Measurements from ENCODE around the gene CNPY1. TPM values are rescaled to one million over a fixed set of nuclear protein-coding genes. Genes with fewer than 3 reads are reported as not detected.

Gene CNPY1
- total RNA-seq, 2 experiments from 2014 or later: not detected

GRCh38 chr7:155470686-155471638 lies 75.4 kb downstream of the CNPY1 start:
- H3K27me3 Mint-ChIP-seq: peaks cover 82% of the 10 kb centered on the region
- ChIA-PET CTCF (interaction anchor here (1.2 to 1.5 kb wide), 4 partner anchors 9 to 91 kb away, joined by 5 read pairs; no protein-coding TSS in a partner anchor), POLR2A (no interaction called here)
- no peak overlapping the region for H3K27ac Mint-ChIP-seq
- no peak overlapping the region for H3K4me3 Mint-ChIP-seq
- peaks cover 3% of the 10 kb centered on the region for H3K4me1 Mint-ChIP-seq
- H3K36me3 Mint-ChIP-seq (ENCODE audit: low read depth): no peaks in the 10 kb centered on the region
- H3K9me3 Mint-ChIP-seq: peaks cover 3% of the 10 kb centered on the region
- DNase-seq: no peak

DNA sequence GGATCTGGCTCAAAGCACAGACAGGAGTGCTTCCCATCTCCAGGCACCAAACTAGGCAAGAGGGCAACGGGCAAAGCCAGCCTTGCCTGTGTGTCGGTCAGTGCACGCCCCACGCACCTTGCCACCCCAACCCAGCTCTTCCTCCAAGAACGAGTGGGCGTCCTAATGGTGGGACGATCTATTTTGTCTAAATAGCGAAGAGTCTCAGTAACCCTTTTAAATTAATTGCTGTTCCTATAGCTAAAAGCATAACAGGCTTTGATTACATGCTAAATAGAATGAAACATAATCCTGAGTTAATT lies 76.2 kb downstream of the CNPY1 start:
- H3K36me3 Mint-ChIP-seq (ENCODE audit: low read depth): no peaks in the 10 kb centered on the region

GRCh38 chr7:155469311-155470185 lies 76.8 kb downstream of the CNPY1 start:
- ChIA-PET CTCF (interaction anchor here (1.5 kb wide), 1 partner anchor 20 kb away, joined by 5 read pairs; no protein-coding TSS in a partner anchor), POLR2A (no interaction called here)
- no peak for DNase-seq
- H3K9me3 Mint-ChIP-seq: no peaks in the 10 kb centered on the region
- peaks cover 5% of the 10 kb centered on the region for H3K4me1 Mint-ChIP-seq
- no peak overlapping the region for H3K4me3 Mint-ChIP-seq
- peaks cover 86% of the 10 kb centered on the region for H3K27me3 Mint-ChIP-seq
- no peak overlapping the region for H3K27ac Mint-ChIP-seq
- no peaks in the 10 kb centered on the region for H3K36me3 Mint-ChIP-seq (ENCODE audit: low read depth)

More for the DNA sequence above, 76.2 kb downstream of the CNPY1 start:
- Mint-ChIP-seq H3K4me3 (no peak overlapping the region), H3K27me3 (peaks cover 85% of the 10 kb centered on the region), H3K4me1 (peaks cover 5% of the 10 kb centered on the region), H3K27ac (no peak overlapping the region), H3K9me3 (no peaks in the 10 kb centered on the region)
- DNase-seq: no peak
- CTCF ChIA-PET: interaction anchor here (1.2 to 1.5 kb wide), 2 partner anchors 8 to 21 kb away, joined by 5 read pairs; no protein-coding TSS in a partner anchor
- POLR2A ChIA-PET: no interaction called here

GRCh38 chr7:155468785-155469148 lies 77.6 kb downstream of the CNPY1 start:
- H3K27me3 Mint-ChIP-seq: peaks cover 84% of the 10 kb centered on the region
- DNase-seq: no peak
- no peak overlapping the region for H3K4me3 Mint-ChIP-seq
- H3K27ac Mint-ChIP-seq: no peak overlapping the region
- H3K9me3 Mint-ChIP-seq: no peaks in the 10 kb centered on the region
- ChIA-PET CTCF (no interaction called here), POLR2A (no interaction called here)
- H3K4me1 Mint-ChIP-seq: peaks cover 5% of the 10 kb centered on the region
- no peaks in the 10 kb centered on the region for H3K36me3 Mint-ChIP-seq (ENCODE audit: low read depth)

DNA sequence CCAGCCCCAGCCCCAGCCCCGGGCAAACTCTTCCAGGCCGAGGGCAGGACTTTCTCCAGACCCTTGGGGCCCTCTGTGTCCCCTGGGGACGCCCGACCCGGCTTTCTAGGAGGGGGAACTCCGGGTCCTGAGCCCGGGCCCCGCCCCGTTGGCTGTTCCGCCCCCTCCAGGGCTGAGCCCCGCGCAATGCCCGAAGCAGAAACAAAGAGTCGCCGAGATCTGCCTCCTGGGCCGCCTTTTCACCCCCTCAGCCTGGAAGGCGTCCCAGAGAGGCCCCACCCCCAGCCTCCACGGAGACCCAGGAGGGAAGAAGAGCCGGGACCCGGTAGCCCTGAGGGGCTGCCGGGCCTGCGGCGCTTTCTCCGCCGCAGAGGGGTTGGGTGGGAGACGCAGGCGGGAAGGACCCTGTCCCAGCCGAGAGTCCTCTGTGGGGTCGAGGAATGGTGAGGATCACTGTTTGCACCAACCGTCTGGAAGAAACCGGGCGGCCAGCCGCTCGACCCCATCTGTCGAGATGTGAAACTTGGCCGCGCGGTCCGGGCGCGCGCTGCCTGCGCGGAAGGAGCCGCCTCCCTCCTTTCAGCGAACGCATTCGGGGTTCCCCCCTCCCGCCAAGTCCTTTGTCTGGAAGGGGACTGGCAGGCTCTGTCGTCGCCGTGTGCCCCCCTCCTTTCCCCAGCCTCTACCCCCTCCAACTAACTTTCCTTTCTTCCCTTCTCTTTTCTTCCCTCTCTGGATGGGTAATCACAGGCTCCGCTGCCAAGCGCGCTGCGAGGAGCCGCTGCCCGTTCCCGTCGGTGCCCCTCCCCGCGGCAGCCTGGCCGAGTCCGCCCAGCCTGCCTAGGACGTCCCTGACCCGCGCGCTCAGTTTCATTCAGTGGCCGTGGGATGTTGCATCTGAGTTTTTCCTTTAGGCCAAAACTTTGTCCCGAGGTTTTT lies 78.2 kb downstream of the CNPY1 start:
- Mint-ChIP-seq H3K4me3 (no peak overlapping the region), H3K4me1 (peaks cover 5% of the 10 kb centered on the region), H3K27me3 (peaks cover 85% of the 10 kb centered on the region), H3K9me3 (no peaks in the 10 kb centered on the region), H3K27ac (no peak overlapping the region), H3K36me3 (ENCODE audit: low read depth) (no peaks in the 10 kb centered on the region)
- no peak for DNase-seq
- CTCF ChIA-PET: no interaction called here
- POLR2A ChIA-PET: no interaction called here

GRCh38 chr7:155466814-155467733 lies 79.3 kb downstream of the CNPY1 start:
- POLR2A ChIA-PET: no interaction called here
- CTCF ChIA-PET: interaction anchor here (0.5 to 1.5 kb wide), 3 partner anchors 11 to 1594 kb away, joined by 3 to 5 read pairs (median 4); no protein-coding TSS in a partner anchor
- Mint-ChIP-seq H3K4me1 (peaks cover 3% of the 10 kb centered on the region), H3K4me3 (no peak overlapping the region), H3K27ac (peak overlapping the region; percentile 50), H3K9me3 (no peaks in the 10 kb centered on the region), H3K27me3 (peaks cover 85% of the 10 kb centered on the region), H3K36me3 (ENCODE audit: low read depth) (no peaks in the 10 kb centered on the region)
- peak; percentile 33 for DNase-seq

GRCh38 chr7:155466142-155466813 lies 80.1 kb downstream of the CNPY1 start:
- ChIA-PET CTCF (interaction anchor here (0.6 to 1.5 kb wide), 5 partner anchors 12 to 716 kb away, joined by 3 to 5 read pairs (median 4); no protein-coding TSS in a partner anchor), POLR2A (no interaction called here)
- Mint-ChIP-seq H3K4me1 (peaks cover 3% of the 10 kb centered on the region), H3K9me3 (no peaks in the 10 kb centered on the region), H3K27ac (peak overlapping the region; percentile 9), H3K27me3 (peaks cover 86% of the 10 kb centered on the region), H3K4me3 (no peak overlapping the region), H3K36me3 (ENCODE audit: low read depth) (no peaks in the 10 kb centered on the region)
- DNase-seq: no peak

DNA sequence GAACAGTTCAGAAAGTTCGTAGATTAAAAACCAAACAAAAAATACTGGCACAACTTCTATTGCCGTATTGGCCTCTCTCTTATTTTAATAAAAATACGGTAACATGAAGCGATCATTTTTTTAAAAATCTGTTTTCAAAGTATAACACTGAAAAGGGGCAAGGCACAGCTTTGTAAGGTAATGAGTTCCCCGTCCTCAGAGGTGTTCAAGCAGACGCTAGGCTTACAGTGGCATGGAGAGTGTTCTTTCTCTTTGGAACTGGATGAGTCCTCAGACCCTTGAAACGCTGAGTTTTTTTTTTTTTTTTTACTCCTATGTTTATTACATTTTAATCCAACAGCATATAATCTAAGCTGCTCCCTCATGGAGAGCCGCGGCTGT lies 80.6 kb downstream of the CNPY1 start:
- Mint-ChIP-seq H3K4me3 (no peak overlapping the region), H3K4me1 (peaks cover 3% of the 10 kb centered on the region), H3K27me3 (peaks cover 86% of the 10 kb centered on the region), H3K27ac (peak overlapping the region; percentile 9), H3K9me3 (no peaks in the 10 kb centered on the region), H3K36me3 (ENCODE audit: low read depth) (no peaks in the 10 kb centered on the region)
- ChIA-PET CTCF (interaction anchor here (0.6 to 1.5 kb wide), 6 partner anchors 12 to 806 kb away, joined by 3 to 5 read pairs (median 4); no protein-coding TSS in a partner anchor), POLR2A (no interaction called here)
- DNase-seq: no peak

GRCh38 chr7:155464948-155465739 lies 81.2 kb downstream of the CNPY1 start:
- no peaks in the 10 kb centered on the region for H3K9me3 Mint-ChIP-seq
- H3K27ac Mint-ChIP-seq: no peak overlapping the region
- H3K36me3 Mint-ChIP-seq (ENCODE audit: low read depth): no peaks in the 10 kb centered on the region
- H3K4me1 Mint-ChIP-seq: peaks cover 3% of the 10 kb centered on the region
- ChIA-PET POLR2A (no interaction called here), CTCF (interaction anchor here (0.6 to 1.5 kb wide), 4 partner anchors 13 to 805 kb away, joined by 3 to 5 read pairs (median 4); no protein-coding TSS in a partner anchor)
- H3K27me3 Mint-ChIP-seq: peaks cover 86% of the 10 kb centered on the region
- H3K4me3 Mint-ChIP-seq: no peak overlapping the region
- DNase-seq: no peak

DNA sequence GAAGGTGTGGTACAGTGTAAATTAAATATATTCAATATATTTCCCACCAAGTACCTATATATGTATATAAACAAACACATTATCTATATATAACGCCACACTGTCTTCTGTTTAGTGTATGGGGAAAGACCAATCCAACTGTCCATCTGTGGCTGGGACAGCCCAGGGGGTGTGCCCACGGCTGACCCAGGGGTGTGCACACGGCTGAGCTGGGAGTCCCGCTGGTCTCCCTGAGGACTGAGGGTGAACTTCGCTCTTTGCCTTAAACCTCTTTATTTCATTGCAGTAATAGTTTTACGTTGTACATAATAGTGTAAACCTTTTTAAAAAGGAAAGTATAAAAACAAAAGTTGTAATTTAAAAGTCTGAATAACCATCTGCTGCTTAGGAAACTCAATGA lies 82.2 kb downstream of the CNPY1 start:
- CTCF ChIA-PET: no interaction called here
- H3K36me3 Mint-ChIP-seq (ENCODE audit: low read depth): no peaks in the 10 kb centered on the region
- H3K27ac Mint-ChIP-seq: no peak overlapping the region
- H3K4me1 Mint-ChIP-seq: peaks cover 4% of the 10 kb centered on the region
- POLR2A ChIA-PET: no interaction called here
- no peak overlapping the region for H3K4me3 Mint-ChIP-seq
- no peak for DNase-seq
- H3K27me3 Mint-ChIP-seq: peaks cover 84% of the 10 kb centered on the region
- H3K9me3 Mint-ChIP-seq: no peaks in the 10 kb centered on the region

Measured in activated CD4-positive, alpha-beta T cell treated with anti-CD3 and anti-CD28 coated beads, Interleukin-2, amount 10 ng/mL, durations not matched to agents 7 days and 5 days (primary cell).